Esophagus muscularis mucosa (tissue), 4 donors: ENCODE measurements around the gene ASB12.
A peak's percentile ranks its signal among the peaks of the same experiment; 100 is the strongest.

Source experiments
- EP300 ChIP-seq: sonication (generic); formaldehyde crosslinking; IDR thresholded peaks from one replicate; pipeline ENCODE4 v1.6.1; 2017; ENCODE audit warnings: antibody characterized with exemption
- POLR2A ChIP-seq: fragments of 450-650 bp; IDR thresholded peaks from one replicate; pipeline ENCODE4 v1.6.1; 2017; ENCODE audit warnings: antibody characterized with exemption, moderate library complexity, mild to moderate bottlenecking, low read depth
- TF ChIP-seq, protein P1 (sequence below), 3 experiments: fragments of 200-600 bp in 2 of 3; fragments of 450-650 bp in 1 of 3; sonication (generic) in 2 of 3; IDR thresholded peaks; one replicate each; pipeline ENCODE4 v1.5.1; 2017 to 2019; ENCODE audit warnings: antibody characterized with exemption in 3 of 3, mild to moderate bottlenecking in 2 of 3, moderate library complexity in 1 of 3

DNA sequence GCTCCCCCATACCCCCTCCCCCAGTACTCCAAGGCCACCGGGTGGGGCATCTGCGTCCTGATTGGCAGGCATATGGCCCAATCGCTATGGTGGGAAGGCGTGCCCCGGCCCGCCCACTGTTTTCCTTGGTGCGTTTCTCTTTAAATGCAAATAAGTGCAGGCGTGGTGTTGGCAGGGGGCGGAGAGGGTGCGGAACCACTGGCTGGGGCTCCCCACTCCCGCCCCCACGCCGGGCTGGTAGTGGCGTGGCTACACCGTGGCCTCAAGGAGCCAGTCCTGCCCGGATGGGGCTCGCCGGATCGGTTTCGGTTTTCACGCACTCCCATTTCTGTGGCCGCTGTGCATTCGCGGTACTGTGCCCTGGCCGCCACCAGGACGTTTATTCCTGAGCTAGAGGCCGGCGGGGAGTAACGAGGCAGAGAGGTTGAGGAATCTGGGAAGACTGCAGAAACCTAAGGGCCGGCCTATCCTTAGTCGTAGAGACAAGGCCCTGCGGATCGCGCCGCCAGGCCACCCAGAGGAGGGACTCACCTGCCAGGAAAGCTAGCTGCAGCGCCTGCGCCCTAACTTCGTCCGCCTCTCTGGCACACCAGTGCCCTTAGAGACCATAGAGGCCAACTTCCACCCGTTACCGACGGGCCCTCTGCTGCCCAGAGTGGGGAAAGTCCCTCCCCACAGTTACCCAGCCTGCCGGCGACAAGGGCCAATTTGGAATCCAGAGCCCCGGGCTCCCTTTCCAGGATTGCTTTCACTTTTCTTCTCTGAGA is 24.5 kb downstream of the ASB12 start:
- TF ChIP-seq POLR2A (peak; percentile 54), EP300 (no peak)
- TF ChIP-seq, protein P1, sequence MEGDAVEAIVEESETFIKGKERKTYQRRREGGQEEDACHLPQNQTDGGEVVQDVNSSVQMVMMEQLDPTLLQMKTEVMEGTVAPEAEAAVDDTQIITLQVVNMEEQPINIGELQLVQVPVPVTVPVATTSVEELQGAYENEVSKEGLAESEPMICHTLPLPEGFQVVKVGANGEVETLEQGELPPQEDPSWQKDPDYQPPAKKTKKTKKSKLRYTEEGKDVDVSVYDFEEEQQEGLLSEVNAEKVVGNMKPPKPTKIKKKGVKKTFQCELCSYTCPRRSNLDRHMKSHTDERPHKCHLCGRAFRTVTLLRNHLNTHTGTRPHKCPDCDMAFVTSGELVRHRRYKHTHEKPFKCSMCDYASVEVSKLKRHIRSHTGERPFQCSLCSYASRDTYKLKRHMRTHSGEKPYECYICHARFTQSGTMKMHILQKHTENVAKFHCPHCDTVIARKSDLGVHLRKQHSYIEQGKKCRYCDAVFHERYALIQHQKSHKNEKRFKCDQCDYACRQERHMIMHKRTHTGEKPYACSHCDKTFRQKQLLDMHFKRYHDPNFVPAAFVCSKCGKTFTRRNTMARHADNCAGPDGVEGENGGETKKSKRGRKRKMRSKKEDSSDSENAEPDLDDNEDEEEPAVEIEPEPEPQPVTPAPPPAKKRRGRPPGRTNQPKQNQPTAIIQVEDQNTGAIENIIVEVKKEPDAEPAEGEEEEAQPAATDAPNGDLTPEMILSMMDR (IDR thresholded peaks at IDR 0.05): peak in 1 of 3 experiments; percentile 21
